WTC11 (cell line): ENCODE data around the gene TMEM63C.

Experiments used
- CTCF ChIP-seq: fragments of 200-600 bp; IDR thresholded peaks from 2 replicates; pipeline ENCODE4 v1.8.0; 2022; ENCODE audit warnings: antibody characterized with exemption
- GABPB1 ChIP-seq: sonication (generic); formaldehyde crosslinking; IDR thresholded peaks from 2 replicates; pipeline ENCODE4 v1.8.1; 2023; ENCODE audit warnings: mild to moderate bottlenecking, missing genetic modification reagents

- TF ChIP-seq CTCF, result no peak
- TF ChIP-seq GABPB1, result no peak
Observed at GRCh38 chr14:77257700-77258099, 76.1 kb downstream of the TMEM63C start.
